ENCODE results near the gene TEDC1. TPM values are rescaled to one million over a fixed set of nuclear protein-coding genes. Genes with fewer than 3 reads are reported as not detected.

Gene TEDC1
- total and polyA plus RNA-seq, 5 experiments from 2014 or later = 7.2 to 25.0 (median 10.1) TPM

Other genes with a start within 250 kb of the TEDC1 start
- gene BTBD6, start 242.7 kb upstream of the TEDC1 start, total RNA-seq = 10 to 100 TPM; 42.0 to 42.8 TPM
- 10 to 100 TPM in 2 of 3 donors, 1 to 10 TPM in 1; 5.5 to 15.6 (median 14.9) TPM for gene BTBD6, start 242.7 kb upstream of the TEDC1 start, polyA plus RNA-seq
- 10 to 100 TPM; 52.4 to 63.5 TPM for gene BRF1, start 190.2 kb upstream of the TEDC1 start, total RNA-seq
- 10 to 100 TPM in 1 of 3 donors, 1 to 10 TPM in 2; 7.1 to 10.9 (median 9.2) TPM for gene BRF1, start 190.2 kb upstream of the TEDC1 start, polyA plus RNA-seq
- gene PACS2, start 176.5 kb upstream of the TEDC1 start, total RNA-seq = 10 to 100 TPM; 81.5 to 82.1 TPM
- gene PACS2, start 176.5 kb upstream of the TEDC1 start, polyA plus RNA-seq = 1 to 10 TPM; 1.7 to 6.1 (median 2.3) TPM
- 1 to 10 TPM; 7.5 to 8.2 TPM for gene TEX22, start 92.7 kb upstream of the TEDC1 start, total RNA-seq
- gene TEX22, start 92.7 kb upstream of the TEDC1 start, polyA plus RNA-seq = under 1 TPM in 2 of 3 donors, not detected in 1; 0.09 to 0.15 TPM
- 100 to 1,000 TPM; 139 to 142 TPM for gene MTA1, start 71.4 kb upstream of the TEDC1 start, total RNA-seq
- gene MTA1, start 71.4 kb upstream of the TEDC1 start, polyA plus RNA-seq = 1 to 10 TPM; 3.1 to 6.5 (median 3.6) TPM
- gene CRIP2, start 16.4 kb upstream of the TEDC1 start, total RNA-seq = 1 to 10 TPM; 2.2 to 2.3 TPM
- 10 to 100 TPM; 21.1 to 86.9 (median 28.3) TPM for gene CRIP2, start 16.4 kb upstream of the TEDC1 start, polyA plus RNA-seq
- 10 to 100 TPM; 96.5 to 98.1 TPM for gene CRIP1, start 4.4 kb upstream of the TEDC1 start, total RNA-seq
- 100 to 1,000 TPM; 342 to 784 (median 530) TPM for gene CRIP1, start 4.4 kb upstream of the TEDC1 start, polyA plus RNA-seq
- 1 to 10 TPM; 5.5 to 6.6 TPM for gene TMEM121, start 35.3 kb downstream of the TEDC1 start, total RNA-seq
- 1 to 10 TPM; 1.6 to 4.4 (median 4.3) TPM for gene TMEM121, start 35.3 kb downstream of the TEDC1 start, polyA plus RNA-seq